HCT116 (cell line): Measurements from ENCODE around the gene CALML3.

Experiments
- CTCF ChIP-seq, 3 experiments: fragments of 200-600 bp in 1 of 3; sonication (generic) in 1 of 3; IDR thresholded peaks in 2 of 3; conservative IDR thresholded peaks in 1 of 3; 2 replicates each; pipeline ENCODE4 v1.5.1; 2012 to 2017; ENCODE audit warnings: low read depth in 2 of 3, low read length in 2 of 3, antibody characterized with exemption in 1 of 3, borderline replicate concordance in 1 of 3, control low read depth in 1 of 3, mild to moderate bottlenecking in 1 of 3, mixed read lengths in 1 of 3, mixed run types in 1 of 3, moderate library complexity in 1 of 3; ENCODE audit not compliant: insufficient read depth in 1 of 3
- JUND ChIP-seq: IDR thresholded peaks from 2 replicates; pipeline ENCODE4 v1.6.1; 2012
- POLR2AphosphoS5 ChIP-seq: IDR thresholded peaks from 2 replicates; pipeline ENCODE4 v1.6.1; 2011; ENCODE audit warnings: mild to moderate bottlenecking, low read depth, low read length, moderate library complexity
- REST ChIP-seq: IDR thresholded peaks from 2 replicates; pipeline ENCODE4 v1.6.1; 2012; ENCODE audit warnings: low read depth
- TF ChIP-seq, protein P1 (sequence below): IDR thresholded peaks from 2 replicates; pipeline ENCODE4 v1.6.1; 2012

DNA sequence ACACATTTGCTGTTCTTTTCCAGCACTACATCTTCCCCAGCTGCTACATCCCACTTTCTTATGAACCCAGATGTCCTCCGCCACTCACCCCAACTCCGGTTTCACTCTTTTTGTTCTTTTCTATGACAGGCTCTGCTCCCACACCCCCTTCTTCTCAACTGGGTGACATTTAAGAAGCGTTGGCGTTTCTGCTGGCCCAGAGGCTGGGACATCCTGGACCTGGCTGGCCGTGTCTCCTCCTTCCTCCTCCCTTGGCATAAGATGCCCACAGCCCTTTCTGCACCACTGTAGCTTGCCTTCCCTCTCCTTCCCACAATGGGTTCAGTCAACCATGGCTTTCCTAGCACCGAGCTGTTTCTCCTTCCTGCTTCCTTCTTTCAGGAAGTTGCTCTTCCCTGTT is 16.0 kb upstream of the CALML3 start:
- TF ChIP-seq POLR2AphosphoS5: no peak
- no peak for TF ChIP-seq CTCF (IDR thresholded peaks at IDR 0.05 in 2 of 3, conservative IDR thresholded peaks at IDR 0.05 in 1 of 3; ENCODE audit: borderline replicate concordance in 1 of 3, insufficient read depth in 1 of 3, low read depth in 2 of 3, low read length in 2 of 3)
- no peak for TF ChIP-seq JUND
- TF ChIP-seq, protein P1, sequence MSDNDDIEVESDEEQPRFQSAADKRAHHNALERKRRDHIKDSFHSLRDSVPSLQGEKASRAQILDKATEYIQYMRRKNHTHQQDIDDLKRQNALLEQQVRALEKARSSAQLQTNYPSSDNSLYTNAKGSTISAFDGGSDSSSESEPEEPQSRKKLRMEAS: no peak
- no peak for TF ChIP-seq REST
